HCEC 1CT (cell line): Measurements from ENCODE around the gene AJAP1.
"Not testable (repeated sequence)": the region's sequence is repeated elsewhere in the genome, so short reads cannot be mapped to it uniquely, and the experiment has no call there.

Experiments used
- DNase-seq: peaks from one replicate; pipeline ENCODE4 v3.0.0-alpha.2; 2017

AJAP1 gene, protein sequence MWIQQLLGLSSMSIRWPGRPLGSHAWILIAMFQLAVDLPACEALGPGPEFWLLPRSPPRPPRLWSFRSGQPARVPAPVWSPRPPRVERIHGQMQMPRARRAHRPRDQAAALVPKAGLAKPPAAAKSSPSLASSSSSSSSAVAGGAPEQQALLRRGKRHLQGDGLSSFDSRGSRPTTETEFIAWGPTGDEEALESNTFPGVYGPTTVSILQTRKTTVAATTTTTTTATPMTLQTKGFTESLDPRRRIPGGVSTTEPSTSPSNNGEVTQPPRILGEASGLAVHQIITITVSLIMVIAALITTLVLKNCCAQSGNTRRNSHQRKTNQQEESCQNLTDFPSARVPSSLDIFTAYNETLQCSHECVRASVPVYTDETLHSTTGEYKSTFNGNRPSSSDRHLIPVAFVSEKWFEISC

GRCh38 chr1:4653796-4654725 lies at the start of gene AJAP1:
TSS of gene AJAP1 (plus strand) at chr1:4654609. CDS start at chr1:4655426, 817 bp downstream.
- no peak for DNase-seq

DNA sequence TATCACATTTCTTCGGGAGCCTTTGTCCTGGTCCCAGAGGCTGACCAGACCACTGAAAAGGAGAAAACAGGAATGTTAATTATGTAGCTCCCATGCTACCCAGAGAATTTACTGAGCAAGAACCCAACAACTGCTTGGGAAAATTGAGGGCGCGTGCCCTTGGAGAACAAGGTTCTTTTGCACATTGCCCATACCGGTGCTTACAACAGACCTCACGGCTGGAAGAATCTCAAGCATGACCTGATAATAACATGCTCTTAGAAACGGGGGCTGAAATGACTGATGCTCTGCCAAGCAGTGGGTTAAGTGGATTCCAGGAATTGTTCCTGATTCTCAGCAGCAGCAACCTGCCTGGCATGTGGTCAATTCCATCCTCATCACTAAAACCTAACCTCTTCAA lies 49.3 kb upstream of the AJAP1 start:
- no peak for DNase-seq

DNA sequence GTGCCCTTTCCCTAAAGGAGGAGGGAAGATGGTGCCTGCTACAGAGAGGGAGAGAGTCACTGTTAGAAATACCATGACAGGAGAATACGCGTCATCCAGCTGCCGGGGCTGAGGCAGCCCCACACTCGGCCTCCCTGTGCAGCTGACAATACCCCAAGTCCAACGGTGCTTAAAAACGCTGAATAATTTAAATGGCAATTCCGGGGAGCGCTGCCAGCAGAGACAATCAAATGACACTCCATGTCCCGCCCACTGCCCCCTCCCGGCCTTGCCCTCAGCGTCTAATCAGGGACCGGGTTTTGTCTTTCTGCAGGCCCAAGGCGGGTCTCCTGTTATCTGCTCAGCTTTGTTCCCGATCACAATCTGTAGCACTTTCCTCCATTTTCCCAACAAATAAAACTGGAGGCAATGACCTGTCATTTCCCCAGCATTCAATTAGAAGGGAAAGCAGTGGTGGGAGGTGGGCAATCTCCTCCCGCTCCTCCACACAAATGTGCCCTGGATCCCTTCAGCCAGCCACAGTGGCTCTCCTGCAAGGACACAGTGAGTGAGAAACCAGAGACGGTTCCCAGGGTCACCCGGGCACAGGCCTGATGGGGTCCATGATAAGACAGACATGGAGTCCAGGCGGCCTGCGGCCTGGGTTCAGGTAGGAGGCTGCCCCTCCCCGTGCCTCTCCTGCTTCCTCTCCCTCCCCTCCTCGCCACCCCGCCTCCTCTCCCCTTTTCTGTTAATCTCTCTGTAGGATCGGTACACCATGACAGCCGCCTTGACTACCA lies 42.7 kb upstream of the AJAP1 start:
- no peak for DNase-seq

- no peak for DNase-seq
Observed at GRCh38 chr1:4612991-4613390, 41.4 kb upstream of the AJAP1 start.

DNA sequence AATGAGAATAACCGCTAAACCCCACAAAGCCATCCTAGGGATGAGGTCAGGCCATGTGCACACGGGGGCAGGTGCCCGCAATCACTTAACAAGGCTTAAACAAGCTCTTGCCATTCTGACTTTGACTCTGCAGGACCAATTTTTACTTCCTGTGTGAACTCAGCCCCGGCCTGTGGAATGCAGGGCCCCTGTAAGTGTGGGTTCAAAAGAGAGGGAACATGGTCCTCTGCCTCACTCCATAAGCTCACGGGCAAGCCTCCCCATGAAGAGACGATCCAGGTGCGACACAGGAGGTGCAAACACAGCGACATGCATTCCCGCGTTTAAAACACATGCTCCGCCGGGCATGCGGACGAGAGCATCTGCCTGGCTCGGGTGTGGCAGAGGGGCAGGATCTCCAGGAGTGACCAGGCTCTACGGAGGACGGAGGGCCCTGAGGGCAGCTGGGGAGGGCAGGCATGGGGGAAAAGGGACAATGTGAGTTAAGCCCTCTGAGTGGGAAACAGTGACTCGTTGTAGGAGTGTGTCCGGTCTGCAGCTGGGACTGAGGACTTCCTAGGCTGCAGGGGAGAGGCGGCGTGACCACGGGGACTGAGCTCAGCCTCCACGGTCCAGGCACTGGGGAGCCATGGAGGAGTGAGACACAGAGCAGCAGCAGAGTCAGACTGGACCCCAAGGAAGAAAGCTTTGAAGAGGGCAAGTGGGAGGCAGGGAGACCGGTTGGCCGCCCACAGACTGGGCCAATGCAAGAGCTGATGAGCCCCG lies 40.6 kb upstream of the AJAP1 start:
- no peak for DNase-seq

- DNase-seq = no peak
Observed at GRCh38 chr1:4614371-4615137, 39.9 kb upstream of the AJAP1 start.

DNA sequence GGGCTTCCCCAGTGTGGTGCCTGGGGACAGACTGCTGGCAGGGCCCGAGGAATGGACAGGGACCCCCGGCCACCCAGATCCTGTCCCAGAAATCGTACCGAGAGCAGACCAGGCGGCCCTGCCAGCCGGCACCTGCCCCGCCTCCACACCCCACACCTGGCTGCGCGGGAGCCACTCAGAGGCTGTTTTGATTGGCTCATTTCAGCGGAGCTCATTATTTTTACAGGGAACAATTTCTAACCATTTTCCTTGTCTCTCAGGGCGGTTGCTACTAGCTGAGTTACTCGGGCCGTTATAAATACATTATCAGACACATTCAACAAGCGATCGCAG lies 39.3 kb upstream of the AJAP1 start:
- DNase-seq = no peak

- DNase-seq = no peak
Observed at GRCh38 chr1:4615501-4615900, 38.9 kb upstream of the AJAP1 start.

DNA sequence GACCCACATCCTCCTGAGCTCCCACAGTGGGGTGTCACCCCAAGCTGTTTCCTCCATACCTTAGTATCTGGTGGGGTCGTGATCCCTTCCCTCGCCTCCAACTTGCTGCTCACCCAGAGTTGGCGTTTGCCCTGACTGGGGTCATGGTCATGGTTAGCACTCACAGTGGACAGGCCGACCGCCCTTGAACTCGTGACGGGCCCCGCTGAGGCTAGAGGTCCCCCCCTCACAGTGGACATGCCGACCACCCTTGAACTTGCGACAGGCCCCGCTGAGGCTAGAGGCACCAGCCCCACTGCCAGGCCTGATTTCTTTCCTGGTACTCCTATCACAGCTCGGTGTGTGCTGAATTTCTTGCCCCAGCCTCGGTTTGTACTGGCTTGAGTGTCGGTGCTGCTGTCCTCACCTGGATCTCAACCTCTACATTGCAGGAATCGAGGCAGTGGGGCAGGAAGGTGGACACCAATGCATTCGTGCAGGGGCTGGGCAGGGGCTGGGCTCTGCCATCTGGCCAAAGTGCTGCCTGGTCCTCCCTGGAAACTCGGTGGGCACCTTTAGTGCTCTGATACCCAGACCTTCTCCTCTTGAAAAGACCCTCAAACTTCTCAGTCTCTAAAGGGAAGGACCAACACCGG lies 37.5 kb upstream of the AJAP1 start:
- no peak for DNase-seq

DNA sequence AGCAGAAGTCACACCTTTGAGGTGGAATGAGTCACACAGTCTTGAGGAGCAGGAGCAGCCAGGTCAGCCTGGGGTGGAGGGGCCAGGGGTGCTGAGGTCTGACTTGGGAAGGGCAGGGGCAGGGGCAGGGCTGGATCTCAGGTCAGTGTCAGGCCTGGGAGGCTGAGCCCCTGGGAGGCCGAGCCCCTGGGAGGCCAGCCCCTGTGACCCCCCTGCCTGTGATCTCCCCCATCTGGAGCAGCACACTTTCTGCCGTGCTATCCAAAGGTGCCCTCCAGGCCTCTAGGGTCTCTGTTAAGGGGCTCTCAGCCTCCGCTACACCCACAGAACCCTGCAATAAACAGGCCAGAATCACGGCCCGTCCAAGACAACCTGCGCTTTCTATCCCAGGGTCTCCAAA lies 36.9 kb upstream of the AJAP1 start:
- no peak for DNase-seq

DNA sequence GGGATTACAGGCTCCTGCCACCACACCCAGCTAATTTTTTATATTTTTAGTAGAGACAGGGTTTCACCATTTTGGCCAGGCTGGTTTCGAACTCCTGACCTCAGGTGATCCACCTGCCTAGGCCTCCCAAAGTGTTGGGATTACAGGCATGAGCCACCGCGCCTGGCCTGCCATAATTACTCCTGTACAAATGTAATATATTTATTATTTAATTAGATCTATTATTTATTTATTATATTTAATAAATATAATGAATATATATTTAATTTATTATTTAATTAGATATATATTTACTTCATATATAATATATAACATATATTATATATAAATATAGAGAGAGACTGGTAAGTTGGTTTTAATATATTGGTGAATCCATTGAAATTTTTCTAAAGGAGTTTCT lies 35.6 kb upstream of the AJAP1 start:
- DNase-seq = not testable (repeated sequence)

DNA sequence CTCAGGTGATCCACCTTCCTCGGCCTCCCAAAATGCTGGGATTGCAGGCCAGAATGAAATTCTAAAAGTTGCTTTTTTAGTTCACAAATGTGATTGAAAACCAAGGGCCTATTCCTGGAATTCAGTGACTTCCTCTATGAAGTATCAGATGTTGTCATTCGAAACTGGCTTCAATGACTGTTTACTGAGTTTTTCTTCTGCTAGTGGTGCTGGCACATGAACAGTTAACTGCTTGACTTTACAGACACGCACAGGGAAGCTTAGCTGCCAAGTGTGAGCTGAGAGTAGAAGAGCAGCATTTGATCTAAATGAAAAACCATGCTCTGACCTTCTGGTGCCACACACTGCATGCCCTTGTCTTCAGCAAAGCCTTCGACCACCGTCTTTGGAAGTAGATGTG lies 32.8 kb upstream of the AJAP1 start:
- DNase-seq = no peak

DNA sequence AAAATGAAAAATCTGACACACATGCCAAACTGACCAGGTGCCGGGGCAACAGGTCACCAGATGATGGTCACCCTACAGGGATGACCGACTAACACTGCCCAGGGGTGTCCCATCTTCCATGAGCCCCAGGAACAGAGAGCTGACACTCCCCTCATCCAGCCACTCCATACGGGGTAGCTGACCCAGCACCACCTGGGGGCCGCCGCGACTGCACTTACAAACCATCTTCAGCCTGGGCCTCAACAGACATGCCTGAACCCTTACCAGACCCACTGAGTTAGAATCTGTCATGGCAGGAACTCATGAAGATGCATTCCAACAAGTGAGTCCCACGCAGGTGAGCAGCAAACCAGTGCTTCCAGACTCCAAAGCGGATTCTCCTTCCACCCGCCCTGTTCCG lies 31.6 kb upstream of the AJAP1 start:
- no peak for DNase-seq

DNA sequence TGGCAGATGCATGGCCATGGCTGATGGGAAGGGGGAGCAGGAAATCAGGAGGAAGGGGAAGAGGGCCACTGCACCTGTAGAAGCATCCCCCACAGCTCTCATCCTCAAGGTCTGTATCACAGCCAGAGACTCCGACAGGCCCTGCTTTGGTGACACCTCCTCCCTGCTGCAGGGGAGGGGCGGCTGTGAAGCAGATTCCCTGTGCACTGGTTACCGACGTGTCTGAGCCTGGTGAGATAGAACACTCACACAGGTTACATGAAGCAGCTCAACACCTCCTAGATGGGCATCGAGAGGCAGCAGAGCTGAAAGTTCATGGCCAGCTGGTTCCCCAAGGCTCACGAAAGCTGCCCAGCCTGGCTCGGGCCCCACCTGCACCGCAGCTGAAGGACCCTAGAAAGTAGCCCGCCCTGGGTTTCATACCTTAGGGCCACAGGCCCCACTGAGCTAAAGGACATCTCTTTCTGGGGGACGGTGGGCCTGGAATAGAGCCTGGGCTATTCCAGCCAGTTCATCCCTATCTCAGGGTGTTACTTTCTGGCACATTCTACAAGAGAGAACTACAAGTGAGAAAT lies 30.2 kb upstream of the AJAP1 start:
- DNase-seq = no peak

DNA sequence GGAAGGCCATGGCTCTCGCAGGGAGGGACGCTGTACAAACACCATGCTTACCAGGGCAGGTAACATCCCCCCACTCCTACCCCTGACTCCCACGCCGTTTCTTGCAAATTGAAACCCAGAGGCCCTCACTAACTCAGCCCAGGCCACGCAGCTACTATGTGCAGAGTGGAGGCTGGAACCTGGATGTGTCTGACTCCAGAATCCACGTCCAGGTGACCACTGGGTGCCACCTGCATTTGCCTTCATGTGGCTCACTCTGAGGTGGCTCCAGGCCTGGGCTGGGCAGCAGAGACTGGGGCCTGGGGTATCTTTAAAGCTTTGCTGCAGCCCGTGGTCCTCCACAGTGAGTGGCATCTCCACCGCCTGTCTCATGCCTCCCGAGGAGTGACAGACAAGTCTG lies 29.6 kb upstream of the AJAP1 start:
- DNase-seq = no peak

DNA sequence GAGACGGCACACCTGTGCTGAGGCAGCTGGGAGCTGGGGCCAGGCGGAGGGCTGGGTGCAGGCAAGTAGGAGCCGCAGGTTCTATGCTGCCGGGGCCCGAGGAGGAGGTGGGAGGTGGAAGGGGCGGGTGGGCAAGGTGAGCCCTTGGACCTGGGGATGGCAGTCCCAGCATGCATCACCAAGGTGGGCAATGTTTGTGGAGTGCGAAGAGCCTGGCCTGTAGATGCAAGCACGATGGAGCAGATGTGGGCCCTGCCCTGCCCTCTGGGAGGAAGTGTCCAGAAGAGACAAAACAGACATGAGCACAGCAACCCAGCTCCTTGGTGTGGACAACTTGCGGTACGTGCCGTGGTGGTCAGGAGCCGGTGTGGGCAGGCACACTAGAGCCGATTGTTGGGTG lies 28.3 kb upstream of the AJAP1 start:
- DNase-seq = no peak

- DNase-seq = no peak
Observed at GRCh38 chr1:4626560-4627319, 27.7 kb upstream of the AJAP1 start.

- no peak for DNase-seq
Observed at GRCh38 chr1:4627353-4627752, 27.1 kb upstream of the AJAP1 start.

- no peak for DNase-seq
Observed at GRCh38 chr1:4628992-4629391, 25.4 kb upstream of the AJAP1 start.

- DNase-seq = no peak
Observed at GRCh38 chr1:4630561-4630960, 23.8 kb upstream of the AJAP1 start.
